ENCODE results near the gene MYOM1.

The MYOM1 gene

DNA sequence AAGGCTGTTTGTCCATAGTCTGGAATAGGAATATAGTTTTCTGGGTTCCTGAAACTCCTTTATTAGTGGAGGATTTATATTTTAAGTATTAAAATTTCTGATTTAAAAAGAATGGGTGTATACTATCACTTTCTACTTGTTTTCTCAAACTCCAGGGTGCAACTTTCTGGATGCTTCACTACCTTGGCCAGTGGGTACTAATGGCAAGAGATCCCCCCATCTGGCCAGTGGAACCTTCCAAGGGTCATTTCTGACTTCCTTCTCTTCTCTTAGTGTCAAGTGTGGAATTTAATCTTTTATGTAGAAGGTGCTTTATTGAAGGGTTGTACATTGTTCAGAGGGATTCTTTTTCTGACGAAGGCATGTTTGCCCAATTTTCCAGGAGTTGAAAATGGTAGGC lies 120.4 kb downstream of the MYOM1 start:
- no peak for TF ChIP-seq CTCF (IDR thresholded peaks at IDR 0.05)

- no peak for TF ChIP-seq CTCF (IDR thresholded peaks at IDR 0.05)
These were observed 122.7 kb downstream of the MYOM1 start for GRCh38 chr18:3097082-3097481.

DNA sequence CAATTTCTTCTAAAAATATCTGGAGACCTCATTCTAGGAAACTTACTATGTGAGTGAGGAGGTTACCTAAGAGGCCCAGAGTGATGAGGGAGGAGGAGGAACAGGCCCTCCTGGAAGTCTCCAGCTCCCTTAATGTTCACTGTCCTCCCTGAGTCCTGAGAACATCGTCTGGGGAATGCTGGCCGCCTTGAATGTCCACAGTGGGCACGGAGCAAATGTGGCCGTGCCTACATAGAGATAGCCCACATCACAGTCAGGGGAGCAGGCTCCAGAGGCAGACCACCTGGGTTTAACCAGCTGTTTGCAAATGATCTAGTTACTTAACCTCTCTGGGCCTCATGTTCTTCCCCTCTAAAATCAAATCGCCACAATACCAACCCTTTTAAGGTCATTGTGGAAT lies 123.8 kb downstream of the MYOM1 start:
- TF ChIP-seq CTCF (IDR thresholded peaks at IDR 0.05), result no peak

DNA sequence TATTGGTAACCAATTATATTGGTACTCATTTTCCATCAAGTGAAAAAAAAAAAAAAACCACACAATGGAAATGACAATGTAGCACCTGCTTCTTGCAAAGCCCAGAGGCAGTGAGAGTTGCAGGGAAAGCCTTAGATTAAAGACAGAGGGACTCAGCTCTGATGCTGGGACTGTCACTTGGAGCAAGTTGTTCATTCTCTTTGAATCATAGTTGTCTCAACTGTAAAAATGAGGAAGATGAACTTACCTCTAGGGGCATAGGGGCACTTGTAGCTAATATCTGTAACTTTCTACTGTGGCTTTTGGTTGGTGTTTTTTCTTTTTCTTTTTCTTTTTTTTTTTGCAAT lies 125.5 kb downstream of the MYOM1 start:
- no peak for TF ChIP-seq CTCF (IDR thresholded peaks at IDR 0.05)

DNA sequence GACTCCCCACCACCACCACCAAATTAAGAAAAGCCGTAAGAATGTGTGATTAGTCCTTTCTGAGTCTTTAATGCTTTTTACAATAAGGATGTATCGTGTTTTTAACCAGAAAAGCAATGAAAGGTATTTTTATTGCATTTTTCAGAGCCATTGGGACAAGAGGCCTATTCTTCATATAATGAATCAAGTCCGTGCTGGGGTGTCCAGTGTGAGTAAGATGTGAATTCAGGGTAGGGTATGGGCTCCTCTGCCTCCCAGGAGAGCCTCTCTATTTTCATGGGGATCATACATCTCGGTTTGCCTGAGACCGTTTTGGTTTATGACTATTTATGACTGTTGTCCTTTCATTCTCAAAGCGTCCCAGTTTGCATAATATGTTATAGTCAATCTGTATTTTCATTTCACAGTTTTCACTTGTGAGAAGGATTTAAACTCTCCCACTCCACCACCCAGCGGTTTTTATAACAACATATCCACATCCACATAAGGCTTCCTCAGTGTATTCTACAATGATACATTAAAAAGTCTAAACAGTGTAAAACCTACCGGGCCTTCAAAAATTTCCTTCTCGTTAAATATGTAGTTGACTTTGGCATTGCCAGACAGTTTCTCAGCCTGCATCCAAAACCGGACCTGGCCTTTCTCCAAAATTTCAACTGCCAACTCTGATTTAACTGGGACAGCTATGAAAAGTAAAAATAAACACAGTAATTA lies 126.0 kb downstream of the MYOM1 start:
- no peak for TF ChIP-seq CTCF (IDR thresholded peaks at IDR 0.05)

GRCh38 chr18:3092727-3093126 lies 127.0 kb downstream of the MYOM1 start:
- no peak for TF ChIP-seq CTCF (IDR thresholded peaks at IDR 0.05)

DNA sequence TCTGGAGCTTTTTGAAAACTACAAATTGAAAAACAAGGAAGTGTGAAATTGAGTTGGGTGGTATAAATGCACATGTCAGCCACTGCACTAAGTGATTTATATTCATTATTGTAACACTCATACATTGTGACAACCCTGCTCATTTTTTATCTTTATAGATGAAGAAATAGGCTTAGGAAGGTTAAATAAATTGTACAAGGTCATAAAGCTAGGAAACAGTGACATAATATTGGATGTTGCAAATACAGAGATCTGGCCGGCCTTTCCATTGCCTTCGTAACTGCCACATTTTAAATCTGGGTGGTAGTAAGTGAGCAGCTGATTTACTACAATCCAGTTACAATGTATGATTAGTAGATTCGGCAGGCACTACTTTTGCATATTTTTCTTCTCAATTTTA lies 130.2 kb downstream of the MYOM1 start:
- no peak for TF ChIP-seq CTCF (IDR thresholded peaks at IDR 0.05)

DNA sequence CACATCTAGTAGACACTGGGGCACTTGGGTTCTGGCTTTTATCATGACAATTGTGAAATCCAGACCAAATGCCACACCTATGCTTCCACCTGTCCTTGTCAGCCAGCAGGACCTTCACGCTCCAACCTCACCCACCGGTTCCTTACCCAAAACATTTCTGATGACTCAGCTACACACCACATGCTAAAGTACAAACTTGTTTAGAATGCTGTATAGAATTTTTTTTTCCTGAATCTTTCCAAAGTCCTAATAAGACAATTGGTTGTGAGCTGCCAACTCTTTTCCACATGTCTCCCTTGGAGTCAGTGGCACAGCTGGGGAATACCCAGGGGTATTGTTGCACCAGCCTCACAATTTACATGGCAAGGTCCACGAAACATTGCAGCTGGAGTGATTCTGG lies 131.3 kb downstream of the MYOM1 start:
- no peak for TF ChIP-seq CTCF (IDR thresholded peaks at IDR 0.05)

Data from LNCAP (cell line).